ENCODE results near the gene SLC52A3.
A peak's percentile ranks its signal among the peaks of the same experiment; 100 is the strongest.
"Not testable (repeated sequence)": the region's sequence is repeated elsewhere in the genome, so short reads cannot be mapped to it uniquely, and the experiment has no call there.

Gene SLC52A3

DNA sequence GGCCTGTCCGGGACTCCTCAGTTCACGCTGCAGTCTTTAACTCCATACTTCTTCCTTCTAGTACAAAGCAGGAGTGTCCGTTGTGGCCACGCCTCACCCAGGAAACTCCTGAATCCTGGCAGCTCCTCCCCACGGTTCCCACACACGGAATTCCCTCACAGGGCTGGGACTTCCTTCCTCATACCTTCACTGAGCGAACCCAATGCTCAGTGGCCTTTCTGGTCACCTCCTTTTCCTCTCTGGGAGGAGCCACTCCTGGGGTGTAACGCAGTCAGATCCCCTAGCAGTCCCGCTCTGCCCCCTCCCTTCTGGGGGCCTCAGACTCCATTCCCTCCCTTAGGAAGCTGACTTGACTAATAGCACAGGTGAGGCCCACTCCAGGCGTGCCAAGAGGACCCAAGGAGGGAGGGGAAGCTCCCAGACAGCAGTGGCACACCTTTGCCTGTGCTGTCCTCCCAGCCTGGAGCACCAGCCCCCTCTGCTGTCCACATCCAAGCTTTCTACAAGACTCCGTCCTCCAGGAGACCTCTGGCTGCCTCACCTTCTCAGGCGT, at the start of gene SLC52A3:
SLC52A3 (minus strand) TSS at position 75 of the 553 bp plus-strand sequence. CDS start 2,726 bp downstream, outside the sequence.
- no peak for DNase-seq (ENCODE audit: low spot score)

GRCh38 chr20:815914-816606, 47.8 kb upstream of the SLC52A3 start:
- peak; percentile 77 for DNase-seq (ENCODE audit: low spot score)

DNA sequence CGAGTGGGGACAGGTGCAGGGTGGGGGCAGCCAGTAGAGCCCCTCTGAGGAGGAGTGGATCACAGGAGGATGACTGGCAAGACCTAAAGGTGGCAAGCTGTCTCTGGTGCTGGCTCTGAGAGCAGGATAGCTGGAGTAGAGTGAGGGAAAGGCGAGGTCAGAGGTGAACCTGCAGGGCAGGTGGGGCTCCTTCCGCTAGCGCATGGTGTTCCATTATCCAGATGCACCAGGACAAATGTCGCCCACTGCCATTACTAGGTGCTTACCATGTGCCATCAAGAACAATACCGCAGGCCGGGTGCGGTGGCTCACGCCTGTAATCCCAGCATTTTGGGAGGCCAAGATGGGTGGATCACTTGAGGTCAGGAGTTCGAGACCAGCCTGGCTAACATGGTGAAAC, 46.9 kb upstream of the SLC52A3 start:
- DNase-seq (ENCODE audit: low spot score) = no peak

DNA sequence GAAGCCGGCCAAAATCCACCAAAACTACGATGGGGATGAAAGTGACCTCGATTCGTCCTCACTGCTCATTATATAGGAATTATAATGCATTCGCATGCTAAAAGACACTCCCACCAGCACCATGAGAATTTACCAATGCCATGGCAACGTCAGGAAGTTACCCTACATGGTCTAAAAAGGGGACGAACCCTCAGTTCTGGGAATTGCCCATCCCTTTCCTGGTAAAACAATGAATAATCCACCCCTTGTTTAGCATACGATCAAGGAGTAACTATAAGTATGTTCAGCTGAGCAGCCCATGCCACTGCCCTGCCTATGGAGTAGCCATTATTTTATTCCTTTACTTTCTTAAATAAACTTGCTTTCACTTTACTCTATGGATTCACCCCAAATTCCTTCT, 45.1 kb upstream of the SLC52A3 start:
- DNase-seq (ENCODE audit: low spot score) = no peak

DNA sequence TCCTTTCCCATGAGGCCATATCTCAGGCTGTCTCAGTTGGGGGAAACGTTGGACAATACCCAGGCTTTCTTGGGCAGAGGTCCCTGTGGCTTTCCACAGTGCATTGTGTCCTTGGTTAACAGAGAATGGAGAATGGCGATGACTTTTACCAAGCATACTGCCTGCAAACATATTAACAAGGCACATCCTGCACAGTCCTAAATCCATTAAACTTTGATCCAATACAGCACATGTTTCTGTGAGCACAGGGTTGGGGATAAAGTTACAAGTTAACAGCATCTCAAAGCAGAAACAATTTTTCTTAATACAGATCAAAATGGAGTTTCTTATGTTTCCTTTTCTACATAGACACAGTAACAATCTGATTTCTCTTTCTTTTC, 44.1 kb upstream of the SLC52A3 start:
- DNase-seq (ENCODE audit: low spot score) = not testable (repeated sequence)

DNA sequence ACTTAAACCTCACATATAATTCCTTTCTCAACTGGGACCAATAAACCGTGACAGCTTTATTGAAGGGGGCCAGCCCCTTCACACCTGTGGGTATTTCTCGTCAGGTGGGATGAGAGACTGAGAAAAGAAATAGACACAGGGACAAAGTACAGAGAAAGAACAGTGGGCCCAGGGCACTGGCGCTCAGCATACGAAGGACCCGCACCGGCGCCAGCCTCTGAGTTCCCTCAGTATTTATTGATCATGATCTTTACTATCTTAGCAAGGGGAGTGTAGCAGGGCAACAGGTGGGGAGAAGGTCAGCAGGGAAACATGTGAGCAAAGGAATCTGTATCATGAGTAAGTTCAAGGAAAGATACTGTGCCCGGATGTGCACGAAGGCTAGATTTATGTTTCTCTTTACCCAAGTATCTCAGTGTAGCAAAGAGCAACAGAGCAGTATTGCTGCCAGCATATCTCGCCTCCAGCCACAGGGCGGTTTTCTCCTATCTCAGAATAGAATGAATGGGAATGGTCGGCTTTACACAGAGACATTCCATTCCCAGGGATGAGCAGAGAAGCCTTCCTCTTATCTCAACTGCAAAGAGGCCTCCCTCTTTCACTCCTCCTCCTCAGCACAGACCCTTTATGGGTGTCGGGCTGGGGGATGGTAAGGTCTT, 43.6 kb upstream of the SLC52A3 start:
- DNase-seq (ENCODE audit: low spot score) = not testable (repeated sequence)

GRCh38 chr20:805713-806112, 37.4 kb upstream of the SLC52A3 start:
- DNase-seq (ENCODE audit: low spot score) = no peak

GRCh38 chr20:801678-802077, 33.4 kb upstream of the SLC52A3 start:
- no peak for DNase-seq (ENCODE audit: low spot score)

- not testable (repeated sequence) for DNase-seq (ENCODE audit: low spot score)
These were observed 31.7 kb upstream of the SLC52A3 start for GRCh38 chr20:800026-800425.

DNA sequence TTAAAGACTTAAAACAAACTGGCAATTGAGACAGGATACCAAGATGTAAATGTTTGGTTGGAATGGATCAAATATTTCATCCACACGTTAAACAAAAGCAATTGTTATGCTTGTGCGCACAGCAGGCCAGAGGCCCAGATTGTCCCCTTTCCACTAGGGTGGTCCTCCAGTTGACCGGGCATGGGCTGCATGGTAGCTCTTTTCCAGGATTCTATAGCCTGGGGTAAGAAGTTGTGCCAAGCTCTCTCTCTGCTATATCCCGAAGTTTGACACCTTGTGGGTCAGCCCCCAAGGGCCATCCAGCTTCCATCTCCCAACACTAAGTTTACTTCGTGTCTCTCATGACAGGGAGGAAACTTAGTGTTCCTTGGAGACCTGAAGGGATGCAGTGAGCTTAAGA, 30.4 kb upstream of the SLC52A3 start:
- DNase-seq (ENCODE audit: low spot score) = not testable (repeated sequence)

- no peak for DNase-seq (ENCODE audit: low spot score)
These were observed 28.6 kb upstream of the SLC52A3 start for GRCh38 chr20:796921-797320.

DNA sequence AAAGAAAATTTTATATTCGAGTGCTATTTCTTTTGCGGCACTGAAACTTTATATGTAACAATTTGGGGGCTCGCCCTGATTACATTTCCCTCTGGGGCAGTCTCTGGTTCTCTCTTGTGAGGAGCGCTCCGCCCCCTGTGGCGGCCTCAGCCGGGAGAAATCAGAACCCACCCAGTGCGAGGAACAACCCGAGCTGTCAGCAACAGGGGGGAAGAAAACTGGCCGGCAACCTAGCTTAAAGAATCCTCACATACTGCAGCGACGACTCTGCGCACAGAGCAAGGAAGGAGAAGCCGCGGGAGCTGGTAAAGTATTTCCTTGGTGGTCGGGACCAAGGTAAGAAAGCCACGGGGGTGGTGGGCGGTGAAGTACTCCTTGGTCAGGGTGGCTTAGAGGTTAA, 23.9 kb upstream of the SLC52A3 start:
- DNase-seq (ENCODE audit: low spot score) = no peak

- DNase-seq (ENCODE audit: low spot score) = no peak
These were observed 22.8 kb upstream of the SLC52A3 start for GRCh38 chr20:791056-791455.

DNA sequence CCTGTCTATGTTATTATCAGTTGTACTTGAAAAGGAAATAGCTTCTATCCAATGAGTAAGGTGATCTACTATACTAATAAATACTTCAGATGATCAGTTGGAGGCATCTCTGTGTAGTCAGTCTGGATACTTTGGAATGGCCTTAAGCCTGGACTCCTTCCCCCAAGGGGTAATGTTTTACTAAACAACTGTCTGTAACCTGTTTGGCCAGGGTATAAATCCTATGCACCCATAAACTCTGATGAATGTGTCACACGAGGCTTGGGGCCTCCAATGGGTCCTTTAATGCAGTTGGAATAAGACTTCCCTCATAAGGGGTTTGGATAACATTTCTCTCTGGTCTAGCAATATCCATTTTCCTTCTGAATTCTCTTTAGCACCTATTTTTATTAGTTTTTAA, 19.5 kb upstream of the SLC52A3 start:
- DNase-seq (ENCODE audit: low spot score) = no peak

GRCh38 chr20:779771-780170, 11.5 kb upstream of the SLC52A3 start:
- DNase-seq (ENCODE audit: low spot score) = no peak

DNA sequence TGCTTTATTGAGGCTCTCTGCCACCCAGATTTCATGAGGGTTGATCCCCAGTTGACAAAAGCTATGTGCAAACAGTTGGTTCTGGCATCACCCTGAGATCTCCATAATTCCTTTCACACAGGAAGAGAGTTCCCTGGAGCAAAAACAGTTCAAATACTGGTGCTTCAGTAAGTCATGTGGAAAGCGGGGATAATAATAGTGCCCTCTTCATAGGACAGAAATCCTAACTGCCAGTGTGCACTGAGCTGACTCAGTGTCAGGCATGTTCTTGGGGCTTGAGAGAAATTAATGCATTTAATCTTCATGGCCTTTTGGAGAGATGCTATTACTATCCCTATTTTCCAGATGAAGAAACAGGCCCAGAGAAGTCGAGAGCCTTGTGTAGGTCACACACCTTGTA, 7.9 kb upstream of the SLC52A3 start:
- DNase-seq (ENCODE audit: low spot score) = no peak

DNA sequence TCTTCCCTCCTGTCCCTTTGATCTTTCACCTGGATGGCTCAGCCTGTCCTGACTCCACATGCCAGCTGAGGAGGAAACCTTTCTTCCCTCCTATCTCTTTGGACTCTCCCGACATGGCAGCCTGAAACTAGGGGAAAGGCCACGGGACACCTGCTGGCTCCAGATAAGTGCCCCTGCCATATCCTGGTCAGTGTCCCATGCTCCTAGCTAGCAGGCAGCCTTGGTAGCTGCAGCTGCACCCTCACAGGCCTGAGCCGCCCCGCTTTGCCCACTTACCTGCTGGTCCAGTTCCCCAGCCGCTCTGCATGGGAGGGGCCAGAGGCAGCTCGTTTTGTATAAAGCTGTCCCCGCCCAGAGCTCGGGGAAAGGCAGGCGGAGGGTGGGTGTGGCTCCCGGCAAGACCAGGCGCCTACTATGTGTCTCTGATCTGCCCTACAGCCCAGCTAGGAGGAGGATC, 7.4 kb upstream of the SLC52A3 start:
- no peak for DNase-seq (ENCODE audit: low spot score)

DNA sequence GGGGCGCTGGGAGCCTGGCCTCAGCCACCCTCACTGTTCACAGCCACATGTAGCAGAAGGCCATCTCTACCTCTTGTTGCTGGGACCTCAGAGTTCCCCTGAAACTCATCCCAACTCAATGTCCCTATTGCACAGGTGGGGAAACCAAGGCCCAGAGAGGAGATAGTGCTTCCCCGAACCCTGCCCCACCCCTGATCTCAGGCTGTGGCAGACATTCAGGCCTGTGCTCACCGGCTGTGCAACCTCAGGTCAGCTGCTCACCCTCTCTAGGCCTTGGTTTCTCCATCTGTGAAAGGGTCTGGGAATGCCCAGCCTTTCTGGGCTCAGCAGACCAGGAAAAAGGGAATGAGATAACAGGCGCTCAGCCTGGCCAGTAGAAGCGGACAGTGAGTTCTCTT, 6.4 kb upstream of the SLC52A3 start:
- DNase-seq (ENCODE audit: low spot score) = no peak

- no peak for DNase-seq (ENCODE audit: low spot score)
These were observed 5.8 kb upstream of the SLC52A3 start for GRCh38 chr20:774016-774659.

DNA sequence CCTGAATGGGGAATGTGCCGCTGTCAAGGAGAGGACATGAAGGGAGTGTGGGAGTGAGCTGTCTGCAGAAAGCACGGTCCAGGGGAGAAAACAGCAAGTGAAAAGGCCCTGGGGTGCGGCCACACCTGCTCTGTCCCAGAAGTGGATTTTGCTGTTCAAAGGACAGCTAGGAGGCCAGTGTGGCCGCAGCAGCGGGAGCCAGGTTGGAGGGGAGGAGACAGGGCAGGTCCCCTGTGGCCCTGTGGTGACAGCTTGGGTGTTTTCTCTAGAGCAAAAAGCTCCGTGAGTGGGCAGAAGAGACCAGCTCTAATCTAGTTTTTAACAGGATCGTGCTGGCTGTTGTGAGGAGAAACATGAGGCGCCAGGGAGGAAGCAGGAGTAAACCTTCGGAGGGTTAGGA, 4.5 kb upstream of the SLC52A3 start:
- no peak for DNase-seq (ENCODE audit: low spot score)

DNA sequence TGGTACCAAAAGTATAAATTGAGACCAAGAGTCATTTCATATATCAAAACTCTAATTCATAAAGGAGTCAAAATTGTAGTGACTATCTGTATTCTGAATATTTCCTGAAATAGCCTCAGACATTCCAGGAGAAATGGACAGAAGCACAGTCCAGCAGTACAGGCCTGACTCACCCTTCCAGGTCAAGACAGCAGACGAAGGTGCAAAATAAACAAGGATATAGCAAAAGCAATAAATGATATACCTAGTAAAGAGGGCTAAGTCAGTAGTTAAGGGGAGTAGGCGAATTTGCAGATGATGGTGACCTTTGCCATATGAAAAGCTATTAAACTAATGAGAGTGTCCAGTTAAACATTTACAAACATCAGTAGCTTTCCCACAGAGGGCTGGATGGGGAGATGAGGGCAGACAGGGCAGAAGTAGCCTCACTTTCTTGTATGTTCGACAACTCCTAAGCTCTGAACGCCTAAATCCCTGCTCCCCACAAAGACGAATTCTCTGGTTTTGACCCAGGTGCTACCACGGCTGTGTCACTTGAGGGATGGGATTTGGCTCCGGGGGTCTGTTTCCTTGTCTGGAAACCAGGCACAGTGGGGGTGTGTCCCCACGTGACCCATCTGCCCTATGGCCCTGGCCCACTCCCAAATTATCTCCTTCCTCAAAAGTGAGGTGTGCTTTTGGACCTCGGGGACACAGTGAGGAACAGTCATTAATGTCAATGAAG, 3.6 kb upstream of the SLC52A3 start:
- no peak for DNase-seq (ENCODE audit: low spot score)

GRCh38 chr20:770691-771090, 2.4 kb upstream of the SLC52A3 start:
- no peak for DNase-seq (ENCODE audit: low spot score)
